Calu3 (cell line): Measurements from ENCODE around the gene ASTL. TPM values are rescaled to one million over a fixed set of nuclear protein-coding genes. Genes with fewer than 3 reads are reported as not detected.

Experiments used
- BruUV-seq: library from RNA; stranded (reverse); fragments of 400-500 nt; replicated peaks from 2 replicates; lab custom pipeline; 2021; lab: Mats Ljungman, UMichigan
- CTCF ChIA-PET: fragments of 300-600 bp; sonication (Branson Sonifier 250); formaldehyde crosslinking; loops from one replicate; lab custom pipeline; 2022; ENCODE audit warnings: antibody characterized with exemption; lab: Charles Lee
- DNase-seq: peaks from one replicate; pipeline ENCODE4 v3.0.0; 2022
- H3K27ac Mint-ChIP-seq: one replicate; pipeline ENCODE4 v1.8.0; 2022; ENCODE audit warnings: mixed read lengths; ENCODE audit not compliant: unreplicated experiment
- H3K27me3 Mint-ChIP-seq: one replicate; pipeline ENCODE4 v1.8.0; 2022; ENCODE audit warnings: mixed read lengths; ENCODE audit not compliant: unreplicated experiment
- H3K36me3 Mint-ChIP-seq: one replicate; pipeline ENCODE4 v1.8.0; 2022; ENCODE audit warnings: mild to moderate bottlenecking, moderate library complexity, mixed read lengths; ENCODE audit not compliant: insufficient read depth, unreplicated experiment
- H3K4me1 Mint-ChIP-seq: one replicate; pipeline ENCODE4 v1.8.0; 2022; ENCODE audit warnings: mild to moderate bottlenecking, low read depth, mixed read lengths; ENCODE audit not compliant: unreplicated experiment
- H3K4me3 Mint-ChIP-seq: one replicate; pipeline ENCODE4 v1.8.0; 2022; ENCODE audit warnings: mild to moderate bottlenecking, low read depth, moderate library complexity, mixed read lengths; ENCODE audit not compliant: unreplicated experiment
- H3K9me3 Mint-ChIP-seq: one replicate; pipeline ENCODE4 v1.8.0; 2022; ENCODE audit warnings: low read depth, mixed read lengths; ENCODE audit not compliant: unreplicated experiment
- intact Hi-C: fragments of 100-400 bp; cut with micrococcal nuclease; formaldehyde crosslinking; loops from one replicate; pipeline ENCODE4 v1.10.0; 2022; ENCODE audit not compliant: unreplicated experiment
- total RNA-seq: library from RNA; stranded (reverse); gene quantifications from 2 replicates; pipeline ENCODE4 v1.2.3, GENCODE V29; 2022
- TF ChIP-seq, protein P1 (sequence below): fragments of 200-600 bp; IDR thresholded peaks from one replicate; pipeline ENCODE4 v1.8.0; 2022; ENCODE audit warnings: antibody characterized with exemption; ENCODE audit not compliant: unreplicated experiment

Gene ASTL
- total RNA-seq, 1 experiment from 2014 or later, result not detected

DNA sequence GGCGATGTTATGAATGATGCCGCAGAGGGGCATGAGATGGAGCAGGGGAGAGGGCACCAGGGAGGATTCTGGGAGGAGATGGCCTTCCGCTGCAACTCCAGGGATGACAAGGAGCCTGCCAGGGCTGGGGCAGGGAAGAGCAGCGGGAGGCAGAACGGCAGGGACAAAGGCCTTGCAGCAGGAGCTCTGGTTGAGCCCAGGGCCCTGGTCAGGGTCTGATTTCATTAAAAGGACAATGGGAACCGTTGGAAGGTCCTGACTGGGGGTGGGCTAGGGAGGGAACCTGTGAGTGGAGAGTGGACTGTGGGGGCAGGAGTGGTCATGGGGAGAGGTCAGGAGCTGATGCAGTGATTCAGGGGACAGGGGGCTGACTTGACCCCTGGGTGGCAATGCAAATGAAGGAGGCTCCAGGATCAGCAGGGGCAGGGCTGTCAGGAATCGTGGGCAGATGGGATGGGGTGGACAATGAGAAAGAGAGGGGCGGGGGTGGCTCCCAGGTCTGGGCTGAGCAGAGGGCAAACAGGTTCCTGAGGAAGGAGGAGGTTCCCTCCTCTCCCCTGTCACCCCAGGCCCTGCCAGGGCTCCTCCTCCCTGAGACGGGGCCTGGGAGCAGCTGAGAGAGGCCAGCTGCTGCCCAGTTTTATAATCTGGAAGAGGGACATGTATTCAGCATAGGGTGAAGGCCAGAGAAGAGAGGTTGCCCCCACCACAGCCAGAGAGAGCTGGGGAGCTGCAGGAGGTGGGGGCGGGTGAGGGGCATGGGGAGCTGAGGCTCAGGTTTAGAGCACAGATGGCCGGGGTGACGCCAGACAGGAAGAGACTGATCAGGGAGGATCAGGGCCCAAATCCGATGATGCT is 14.2 kb upstream of the ASTL start:
- intact Hi-C loops, result no loop called here
- Mint-ChIP-seq H3K27ac (no peak overlapping the region), H3K4me3 (no peak overlapping the region), H3K9me3 (no peaks in the 10 kb centered on the region), H3K36me3 (peaks cover 5% of the 10 kb centered on the region), H3K27me3 (peaks cover 26% of the 10 kb centered on the region), H3K4me1 (peaks cover 8% of the 10 kb centered on the region)
- DNase-seq, result no peak
- CTCF ChIA-PET, result no interaction called here
- BruUV-seq, result no TSS peak
- TF ChIP-seq, protein P1, sequence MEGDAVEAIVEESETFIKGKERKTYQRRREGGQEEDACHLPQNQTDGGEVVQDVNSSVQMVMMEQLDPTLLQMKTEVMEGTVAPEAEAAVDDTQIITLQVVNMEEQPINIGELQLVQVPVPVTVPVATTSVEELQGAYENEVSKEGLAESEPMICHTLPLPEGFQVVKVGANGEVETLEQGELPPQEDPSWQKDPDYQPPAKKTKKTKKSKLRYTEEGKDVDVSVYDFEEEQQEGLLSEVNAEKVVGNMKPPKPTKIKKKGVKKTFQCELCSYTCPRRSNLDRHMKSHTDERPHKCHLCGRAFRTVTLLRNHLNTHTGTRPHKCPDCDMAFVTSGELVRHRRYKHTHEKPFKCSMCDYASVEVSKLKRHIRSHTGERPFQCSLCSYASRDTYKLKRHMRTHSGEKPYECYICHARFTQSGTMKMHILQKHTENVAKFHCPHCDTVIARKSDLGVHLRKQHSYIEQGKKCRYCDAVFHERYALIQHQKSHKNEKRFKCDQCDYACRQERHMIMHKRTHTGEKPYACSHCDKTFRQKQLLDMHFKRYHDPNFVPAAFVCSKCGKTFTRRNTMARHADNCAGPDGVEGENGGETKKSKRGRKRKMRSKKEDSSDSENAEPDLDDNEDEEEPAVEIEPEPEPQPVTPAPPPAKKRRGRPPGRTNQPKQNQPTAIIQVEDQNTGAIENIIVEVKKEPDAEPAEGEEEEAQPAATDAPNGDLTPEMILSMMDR, result no peak

DNA sequence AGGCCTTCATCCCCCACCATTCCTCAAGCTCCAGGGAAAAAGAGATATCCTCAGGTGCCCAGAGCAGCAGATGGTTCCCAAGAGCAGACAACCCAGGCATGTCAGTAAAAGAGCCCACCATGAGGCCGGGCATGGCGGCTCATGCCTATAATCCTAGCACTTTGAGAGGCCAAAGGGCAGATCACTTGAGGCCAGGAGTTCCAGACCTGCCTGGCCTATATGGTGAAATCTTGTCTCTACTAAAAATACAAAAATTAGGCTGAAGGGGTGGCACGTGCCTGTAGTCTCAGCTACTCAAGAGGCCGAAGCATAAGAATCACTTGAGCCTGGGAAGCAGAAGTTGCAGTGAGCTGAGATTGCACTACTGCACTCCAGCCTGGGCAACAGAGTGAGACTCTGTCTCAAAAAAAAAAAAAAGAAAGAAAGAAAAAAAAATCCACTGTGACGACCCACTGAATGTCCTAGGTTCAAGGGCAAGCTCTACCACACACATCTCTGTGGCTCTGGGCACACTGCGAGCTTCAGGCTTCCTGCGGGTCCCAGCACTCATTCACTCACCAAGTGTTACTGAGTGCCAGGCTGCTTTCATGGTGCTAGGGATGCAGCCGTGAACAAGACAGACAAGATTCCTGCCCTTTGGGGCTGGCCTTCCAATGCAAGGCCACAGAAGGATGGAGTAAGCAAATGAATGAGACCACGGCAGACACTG is 13.4 kb upstream of the ASTL start:
- peaks cover 8% of the 10 kb centered on the region for H3K4me1 Mint-ChIP-seq
- H3K27me3 Mint-ChIP-seq, result peaks cover 18% of the 10 kb centered on the region
- DNase-seq, result no peak
- no peak overlapping the region for H3K4me3 Mint-ChIP-seq
- CTCF ChIA-PET, result no interaction called here
- BruUV-seq, result no TSS peak
- TF ChIP-seq, protein P1, result no peak
- intact Hi-C loops, result no loop called here
- peaks cover 5% of the 10 kb centered on the region for H3K36me3 Mint-ChIP-seq
- H3K27ac Mint-ChIP-seq, result no peak overlapping the region
- no peaks in the 10 kb centered on the region for H3K9me3 Mint-ChIP-seq

DNA sequence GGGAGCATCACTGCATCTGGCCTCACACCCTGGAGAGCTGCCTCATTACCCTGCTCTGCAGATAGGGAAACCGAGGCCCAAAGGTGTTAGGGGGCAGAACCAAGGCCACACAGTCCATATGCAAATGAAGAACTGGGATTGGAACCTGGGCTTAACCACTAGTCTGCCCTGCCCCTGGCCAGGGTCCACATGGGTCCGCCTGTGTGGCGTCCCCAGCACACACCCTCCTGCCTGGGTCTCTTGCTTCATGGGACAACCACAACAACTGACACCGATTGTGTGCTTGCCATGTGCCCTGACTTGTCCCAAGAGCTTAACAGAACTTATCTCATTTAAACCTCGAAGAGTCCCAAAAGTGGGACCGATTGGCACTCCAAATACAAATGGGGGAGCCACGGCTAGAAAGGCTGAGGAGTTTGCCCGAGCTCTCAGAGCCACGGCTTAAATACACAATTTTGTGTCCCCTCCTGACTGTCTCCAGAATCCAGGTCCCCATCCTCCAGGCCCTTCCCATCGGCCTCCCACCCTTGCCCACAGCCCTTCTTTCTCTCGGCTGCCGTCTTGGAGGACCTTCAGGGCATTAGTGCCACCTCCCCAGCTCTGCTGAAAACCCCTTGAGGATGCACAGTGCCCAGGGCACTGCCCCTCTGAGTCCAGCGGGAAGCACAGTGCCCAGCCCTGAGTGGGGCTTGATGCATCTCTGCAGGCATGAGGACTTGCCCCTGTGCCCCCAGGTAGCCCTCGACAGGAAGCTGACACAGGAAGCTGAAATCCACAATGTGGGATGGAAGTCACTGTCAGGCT is 12.7 kb upstream of the ASTL start:
- peaks cover 14% of the 10 kb centered on the region for H3K27me3 Mint-ChIP-seq
- no TSS peak for BruUV-seq
- TF ChIP-seq, protein P1, result no peak
- CTCF ChIA-PET, result interaction anchor here (0.7 kb wide), 1 partner anchor 12 kb away, joined by 3 read pairs; no protein-coding TSS in a partner anchor
- no peaks in the 10 kb centered on the region for H3K9me3 Mint-ChIP-seq
- H3K36me3 Mint-ChIP-seq, result peaks cover 5% of the 10 kb centered on the region
- peaks cover 8% of the 10 kb centered on the region for H3K4me1 Mint-ChIP-seq
- H3K27ac Mint-ChIP-seq, result no peak overlapping the region
- H3K4me3 Mint-ChIP-seq, result no peak overlapping the region
- no peak for DNase-seq
- intact Hi-C loops, result no loop called here

DNA sequence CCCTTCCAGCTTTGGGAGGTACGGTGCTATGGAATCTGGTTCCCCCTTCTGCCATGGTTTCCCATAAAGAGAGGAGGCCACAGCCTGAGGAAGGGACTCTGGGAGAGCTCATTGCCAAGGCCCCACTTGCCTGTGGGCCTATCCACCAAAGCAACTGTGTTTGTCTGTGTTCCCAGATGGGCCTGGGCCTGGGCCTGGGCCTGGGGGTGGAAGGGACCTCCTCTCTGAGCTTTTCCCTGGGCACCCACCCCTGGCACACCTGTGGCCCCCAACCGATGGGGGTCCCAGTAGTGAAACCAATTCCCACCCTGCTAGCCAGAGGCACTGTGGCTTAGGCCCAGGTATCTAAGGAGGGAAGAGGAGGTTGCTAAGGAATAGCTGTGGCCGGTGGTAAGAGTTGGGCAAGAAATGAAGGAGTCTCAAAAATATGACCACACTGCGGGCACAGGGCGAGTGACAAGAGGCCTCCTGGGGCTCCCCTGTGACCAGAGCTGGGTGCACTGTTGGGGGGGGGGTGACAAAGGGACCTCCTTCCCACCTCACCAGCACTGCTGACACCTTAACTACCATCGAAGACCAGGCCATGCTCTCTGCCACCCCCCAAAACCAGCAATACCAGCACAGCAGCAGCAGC is 11.8 kb upstream of the ASTL start:
- CTCF ChIA-PET, result interaction anchor here (0.7 kb wide), 1 partner anchor 11 kb away, joined by 3 read pairs; no protein-coding TSS in a partner anchor
- no TSS peak for BruUV-seq
- TF ChIP-seq, protein P1, result no peak
- Mint-ChIP-seq H3K36me3 (peaks cover 13% of the 10 kb centered on the region), H3K4me1 (peaks cover 8% of the 10 kb centered on the region), H3K27me3 (peaks cover 10% of the 10 kb centered on the region), H3K9me3 (no peaks in the 10 kb centered on the region), H3K4me3 (no peak overlapping the region), H3K27ac (no peak overlapping the region)
- DNase-seq, result no peak
- intact Hi-C loops, result no loop called here
